Cardiac muscle cell (in vitro differentiated cells and primary cell): Measurements from ENCODE around the gene AARS2. TPM values are rescaled to one million over a fixed set of nuclear protein-coding genes. Genes with fewer than 3 reads are reported as not detected.

ENCODE experiments used
- DNase-seq, 2 donors: peaks; one replicate each; pipeline versions ENCODE4 v3.0.0 to v3.0.0-alpha.2; 2010 to 2017; ENCODE audit warnings: low read depth in 1 of 2, low spot score in 1 of 2
- H3K27ac ChIP-seq: fragments of 200-600 bp; sonication (generic); 2 replicates; pipeline ENCODE4 v1.5.1; 2016
- H3K27me3 ChIP-seq: fragments of 200-600 bp; sonication (generic); 2 replicates; pipeline ENCODE4 v1.6.0; 2016; ENCODE audit warnings: control low read depth
- H3K36me3 ChIP-seq: fragments of 200-600 bp; sonication (generic); 2 replicates; pipeline ENCODE4 v1.5.1; 2016; ENCODE audit warnings: control low read depth
- H3K4me1 ChIP-seq: fragments of 200-600 bp; sonication (generic); 2 replicates; pipeline ENCODE4 v1.8.1; 2017; ENCODE audit warnings: low read depth, mild to moderate bottlenecking, mixed run types
- H3K4me3 ChIP-seq: fragments of 200-600 bp; sonication (generic); 2 replicates; pipeline ENCODE4 v1.5.1; 2016; ENCODE audit warnings: mild to moderate bottlenecking
- H3K9me3 ChIP-seq: fragments of 200-600 bp; sonication (generic); 2 replicates; pipeline ENCODE4 v1.5.1; 2017; ENCODE audit warnings: low read depth, mild to moderate bottlenecking, control low read depth
- CTCF ChIP-seq: IDR thresholded peaks from 2 replicates; pipeline ENCODE4 v1.5.1; 2012; ENCODE audit warnings: low read depth, mild to moderate bottlenecking, low read length
- polyA plus RNA-seq: library from polyadenylated mRNA; unstranded; fragments of >200 nt; fragmentation: Nextera tagmentation; extraction: Ambion mirVana; gene quantifications from 2 replicates; pipeline ENCODE4 v1.2.1, GENCODE V29; 2016
- total RNA-seq: library from RNA; depleted of rRNA; stranded (reverse); fragments of >200 nt; gene quantifications from 2 replicates; pipeline ENCODE4 v1.2.3, GENCODE V29; 2016

The AARS2 gene
- total and polyA plus RNA-seq, 2 experiments from 2014 or later: 22.9 to 26.7 TPM

- H3K9me3 ChIP-seq: no peaks in the 10 kb centered on the region
- TF ChIP-seq CTCF: no peak
- no peaks in the 10 kb centered on the region for H3K27me3 ChIP-seq
- H3K4me1 ChIP-seq: no peaks in the 10 kb centered on the region
- H3K4me3 ChIP-seq: no peak overlapping the region
- DNase-seq: no peak
- H3K36me3 ChIP-seq: peaks cover 2% of the 10 kb centered on the region
- H3K27ac ChIP-seq: no peak overlapping the region
Measured at GRCh38 chr6:44303842-44304241, 9.3 kb downstream of the AARS2 start.

- Histone ChIP-seq H3K9me3 (no peaks in the 10 kb centered on the region), H3K4me3 (no peak overlapping the region), H3K27me3 (peaks cover 7% of the 10 kb centered on the region), H3K4me1 (no peaks in the 10 kb centered on the region), H3K36me3 (peaks cover 2% of the 10 kb centered on the region), H3K27ac (no peak overlapping the region)
- DNase-seq: no peak
- TF ChIP-seq CTCF: no peak
Measured at GRCh38 chr6:44302856-44303255, 10.3 kb downstream of the AARS2 start.

GRCh38 chr6:44301782-44302564 is 11.2 kb downstream of the AARS2 start:
- Histone ChIP-seq H3K9me3 (no peaks in the 10 kb centered on the region), H3K27ac (no peak overlapping the region), H3K4me3 (no peak overlapping the region), H3K4me1 (no peaks in the 10 kb centered on the region), H3K36me3 (peaks cover 2% of the 10 kb centered on the region), H3K27me3 (peaks cover 12% of the 10 kb centered on the region)
- TF ChIP-seq CTCF: no peak
- no peak for DNase-seq

- Histone ChIP-seq H3K27ac (no peak overlapping the region), H3K27me3 (peaks cover 21% of the 10 kb centered on the region), H3K9me3 (no peaks in the 10 kb centered on the region), H3K36me3 (peaks cover 2% of the 10 kb centered on the region), H3K4me1 (no peaks in the 10 kb centered on the region), H3K4me3 (no peak overlapping the region)
- TF ChIP-seq CTCF: no peak
- no peak for DNase-seq
Measured at GRCh38 chr6:44301106-44301505, 12.0 kb downstream of the AARS2 start.

- no peak for TF ChIP-seq CTCF
- Histone ChIP-seq H3K9me3 (no peaks in the 10 kb centered on the region), H3K4me3 (no peak overlapping the region), H3K27me3 (peaks cover 28% of the 10 kb centered on the region), H3K27ac (no peak overlapping the region), H3K36me3 (peaks cover 2% of the 10 kb centered on the region), H3K4me1 (no peaks in the 10 kb centered on the region)
- DNase-seq: no peak
Measured at GRCh38 chr6:44300292-44300823, 12.8 kb downstream of the AARS2 start.
